H9 (cell line): Measurements from ENCODE around the gene FAF1. TPM values are rescaled to one million over a fixed set of nuclear protein-coding genes. Genes with fewer than 3 reads are reported as not detected.

Experiments
- DNase-seq: peaks from one replicate; pipeline ENCODE4 v3.0.0-alpha.2; 2017
- H2AFZ ChIP-seq: one replicate; pipeline ENCODE4 v1.6.1; 2013; ENCODE audit warnings: mild to moderate bottlenecking, low read length, control low read depth, moderate library complexity
- H2AK5ac ChIP-seq: 2 replicates; pipeline ENCODE4 v1.6.1; 2013; ENCODE audit warnings: low read length, control low read depth, mixed read lengths; ENCODE audit not compliant: insufficient read length
- H2BK120ac ChIP-seq: one replicate; pipeline ENCODE4 v1.6.1; 2013; ENCODE audit warnings: low read depth, mild to moderate bottlenecking, low read length, control low read depth, inconsistent platforms; ENCODE audit not compliant: poor library complexity, severe bottlenecking
- H2BK12ac ChIP-seq: 2 replicates; pipeline ENCODE4 v1.6.1; 2013; ENCODE audit warnings: low read length, control low read depth, mixed read lengths, low read depth; ENCODE audit not compliant: insufficient read length
- H2BK15ac ChIP-seq: 2 replicates; pipeline ENCODE4 v1.6.1; 2013; ENCODE audit warnings: low read depth, low read length, control low read depth
- H2BK20ac ChIP-seq: one replicate; pipeline ENCODE4 v1.6.1; 2013; ENCODE audit warnings: low read depth, mild to moderate bottlenecking, low read length, control low read depth, inconsistent platforms; ENCODE audit not compliant: poor library complexity, severe bottlenecking
- H2BK5ac ChIP-seq: 2 replicates; pipeline ENCODE4 v1.6.1; 2013; ENCODE audit warnings: low read length, control low read depth, mixed read lengths; ENCODE audit not compliant: insufficient read length
- H3K14ac ChIP-seq: 2 replicates; pipeline ENCODE4 v1.6.1; 2013; ENCODE audit warnings: low read length, control low read depth; ENCODE audit not compliant: insufficient read depth
- H3K18ac ChIP-seq: 2 replicates; pipeline ENCODE4 v1.6.1; 2013; ENCODE audit warnings: low read depth, mild to moderate bottlenecking, mixed read lengths, low read length, control low read depth; ENCODE audit not compliant: insufficient read length
- H3K23ac ChIP-seq: 2 replicates; pipeline ENCODE4 v1.6.1; 2013; ENCODE audit warnings: low read length, control low read depth, mixed read lengths, low read depth; ENCODE audit not compliant: insufficient read length
- H3K23me2 ChIP-seq: 2 replicates; pipeline ENCODE4 v1.6.1; 2013; ENCODE audit warnings: low read depth, mild to moderate bottlenecking, mixed read lengths, low read length, control low read depth; ENCODE audit not compliant: insufficient read length, poor library complexity, severe bottlenecking
- H3K27ac ChIP-seq: 2 replicates; pipeline ENCODE4 v1.5.1; 2013; ENCODE audit warnings: low read length, control low read depth, mixed read lengths, low read depth; ENCODE audit not compliant: insufficient read length
- H3K27me3 ChIP-seq: 2 replicates; pipeline ENCODE4 v1.6.1; 2013; ENCODE audit warnings: low read length, control low read depth, inconsistent platforms; ENCODE audit not compliant: insufficient read depth
- H3K4ac ChIP-seq: 2 replicates; pipeline ENCODE4 v1.6.1; 2013; ENCODE audit warnings: low read depth, mild to moderate bottlenecking, control low read depth, inconsistent platforms, low read length, moderate library complexity
- H3K4me1 ChIP-seq: 2 replicates; pipeline ENCODE4 v1.6.1; 2013; ENCODE audit warnings: low read length, control low read depth, inconsistent platforms; ENCODE audit not compliant: insufficient read depth
- H3K4me2 ChIP-seq: 2 replicates; pipeline ENCODE4 v1.6.1; 2013; ENCODE audit warnings: low read length, control low read depth, mixed read lengths; ENCODE audit not compliant: insufficient read length, insufficient read depth
- H3K56ac ChIP-seq: 2 replicates; pipeline ENCODE4 v1.6.1; 2013; ENCODE audit warnings: low read depth, mild to moderate bottlenecking, mixed read lengths, low read length, control low read depth; ENCODE audit not compliant: insufficient read length
- H3K79me1 ChIP-seq: 2 replicates; pipeline ENCODE4 v1.6.1; 2013; ENCODE audit warnings: low read depth, mild to moderate bottlenecking, moderate library complexity, low read length, control low read depth, inconsistent platforms; ENCODE audit not compliant: insufficient read depth, poor library complexity, severe bottlenecking
- H3K79me2 ChIP-seq: 2 replicates; pipeline ENCODE4 v1.6.1; 2013; ENCODE audit warnings: low read length, control low read depth, inconsistent platforms; ENCODE audit not compliant: insufficient read depth
- H3K9ac ChIP-seq: 2 replicates; pipeline ENCODE4 v1.6.1; 2013; ENCODE audit warnings: low read length, control low read depth, mixed read lengths; ENCODE audit not compliant: insufficient read length; ENCODE audit errors: extremely low read depth
- H3K9me3 ChIP-seq: one replicate; pipeline ENCODE4 v1.6.1; 2013; ENCODE audit warnings: low read depth, low read length, inconsistent platforms; ENCODE audit not compliant: control insufficient read depth
- H3T11ph ChIP-seq: one replicate; pipeline ENCODE4 v1.6.1; 2013; ENCODE audit warnings: mild to moderate bottlenecking, low read length, control low read depth, inconsistent platforms
- H4K20me1 ChIP-seq: one replicate; pipeline ENCODE4 v1.6.1; 2013; ENCODE audit not compliant: control insufficient read depth, insufficient read length, insufficient read depth
- H4K5ac ChIP-seq: 2 replicates; pipeline ENCODE4 v1.6.1; 2013; ENCODE audit warnings: low read depth, mild to moderate bottlenecking, mixed read lengths, low read length, control low read depth; ENCODE audit not compliant: insufficient read length
- H4K8ac ChIP-seq: replicated peaks from 2 replicates; pipeline ENCODE4 v1.6.1; 2013; ENCODE audit warnings: low read length, control low read depth, mixed read lengths, low read depth; ENCODE audit not compliant: insufficient read length
- H4K91ac ChIP-seq: 2 replicates; pipeline ENCODE4 v1.6.1; 2013; ENCODE audit warnings: low read depth, mild to moderate bottlenecking, moderate library complexity, mixed read lengths, low read length, control low read depth; ENCODE audit not compliant: insufficient read length
- H3K27ac Mint-ChIP-seq, 3 experiments: 2 replicates in 2 of 3; 3 replicates in 1 of 3; pipeline ENCODE4 v1.8.0; 2020 to 2021; ENCODE audit warnings: mixed read lengths in 3 of 3, mild to moderate bottlenecking in 1 of 3, moderate library complexity in 1 of 3
- H3K27me3 Mint-ChIP-seq: 2 replicates; pipeline ENCODE4 v1.8.0; 2021; ENCODE audit warnings: low read depth, mild to moderate bottlenecking, moderate library complexity, mixed read lengths
- H3K36me3 Mint-ChIP-seq, 3 experiments: 2 replicates in 2 of 3; 3 replicates in 1 of 3; pipeline ENCODE4 v1.8.0; 2020 to 2021; ENCODE audit warnings: low read depth in 3 of 3, mixed read lengths in 3 of 3; ENCODE audit not compliant: insufficient read depth in 1 of 3
- H3K4me1 Mint-ChIP-seq, 2 experiments: 2 replicates each; pipeline ENCODE4 v1.8.0; 2020; ENCODE audit warnings: mixed read lengths in 2 of 2
- H3K4me3 Mint-ChIP-seq, 2 experiments: 2 replicates in 1 of 2; 3 replicates in 1 of 2; pipeline ENCODE4 v1.8.0; 2020 to 2021; ENCODE audit warnings: mild to moderate bottlenecking in 2 of 2, mixed read lengths in 2 of 2, moderate library complexity in 1 of 2
- H3K9me3 Mint-ChIP-seq, 2 experiments: 2 replicates in 1 of 2; 3 replicates in 1 of 2; pipeline ENCODE4 v1.8.0; 2020; ENCODE audit warnings: mild to moderate bottlenecking in 2 of 2, mixed read lengths in 2 of 2, moderate library complexity in 1 of 2
- CTCF ChIP-seq: fragments of 200-600 bp; sonication (generic); conservative IDR thresholded peaks from 3 replicates; pipeline ENCODE4 v1.8.0; 2021; ENCODE audit warnings: antibody characterized with exemption, mild to moderate bottlenecking
- WGBS: extraction: QIAGEN DNeasy Blood & Tissue Kit; methylation state at CpG from one replicate; pipeline ENCODE4 v1.1.7; 2013; ENCODE audit warnings: missing lambda C conversion rate, low lambda C conversion rate, mixed read lengths; ENCODE audit not compliant: insufficient read length; ENCODE audit errors: extremely low coverage; 5-methylcytosine and 5-hydroxymethylcytosine counted together
- total RNA-seq: library from RNA; stranded (reverse); gene quantifications from 2 replicates; pipeline ENCODE4 v1.2.1, GENCODE V29; 2021

The FAF1 gene
- total RNA-seq, 1 experiment from 2014 or later: 60.8 TPM

- Histone ChIP-seq H4K5ac (no peak overlapping the region), H3K4me2 (no peak overlapping the region), H2AFZ (no peak overlapping the region), H2BK5ac (no peak overlapping the region), H3K23ac (no peak overlapping the region), H4K20me1 (no peaks in the 10 kb centered on the region), H2BK15ac (no peak overlapping the region), H3K79me1 (no peaks in the 10 kb centered on the region), H3K18ac (no peak overlapping the region), H3K56ac (no peak overlapping the region), H3K9me3 (no peaks in the 10 kb centered on the region), H3K4ac (no peak overlapping the region), H3K14ac (no peak overlapping the region), H3K9ac (no peak overlapping the region), H2AK5ac (no peak overlapping the region), H3T11ph (no peak overlapping the region), H2BK120ac (no peak overlapping the region), H2BK12ac (no peak overlapping the region), H3K23me2 (no peaks in the 10 kb centered on the region), H4K8ac (no peak overlapping the region), H3K27me3 (no peaks in the 10 kb centered on the region), H3K27ac (no peak overlapping the region), H2BK20ac (no peak overlapping the region), H4K91ac (no peak overlapping the region), H3K79me2 (no peaks in the 10 kb centered on the region), H3K4me1 (no peaks in the 10 kb centered on the region)
- no CpG with 5 or more reads among the region's 2 CpGs for WGBS
- no peak for DNase-seq
- no peak overlapping the region for H3K4me3 Mint-ChIP-seq
- peak; percentile 57; the same call in 2 of the 3 replicates for TF ChIP-seq CTCF
- no peaks in the 10 kb centered on the region; a peak in 1 of 4 replicates for H3K4me1 Mint-ChIP-seq
- no peaks in the 10 kb centered on the region for H3K9me3 Mint-ChIP-seq
- H3K27me3 Mint-ChIP-seq: no peaks in the 10 kb centered on the region
- H3K36me3 Mint-ChIP-seq: no peaks in the 10 kb centered on the region
- H3K27ac Mint-ChIP-seq: no peak overlapping the region
Measured at GRCh38 chr1:50604580-50604979, 355.5 kb downstream of the FAF1 start.
